ENCODE data around the gene INO80D. TPM values are rescaled to one million over a fixed set of nuclear protein-coding genes. Genes with fewer than 3 reads are reported as not detected.

Gene INO80D
- total RNA-seq, 1 experiment from 2014 or later = 14.4 TPM

DNA sequence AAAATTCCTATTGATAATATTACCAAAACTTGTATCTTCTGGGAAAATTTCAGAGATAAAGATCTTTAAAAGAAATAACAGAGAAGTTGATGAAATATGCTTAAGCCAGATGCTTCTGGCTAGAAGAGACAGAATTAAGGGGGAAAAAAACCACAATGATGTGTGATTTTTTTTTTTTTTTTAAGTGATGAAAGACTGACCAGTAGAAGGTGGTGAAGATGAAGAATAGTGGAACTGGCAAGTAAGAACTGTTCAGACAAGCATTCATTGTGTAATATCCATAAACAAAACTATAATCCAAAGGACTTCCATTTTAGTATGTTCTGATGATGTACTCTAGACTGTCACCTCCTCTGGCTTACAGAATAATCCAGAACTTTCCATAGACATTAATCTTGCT lies 89.8 kb downstream of the INO80D start:
- H3K79me2 ChIP-seq (ENCODE audit: insufficient read depth, low read length) = no peaks in the 10 kb centered on the region
- ATAC-seq (no peak), DNase-seq (ENCODE audit: low read depth, low spot score) (no peak)
- RAD21 ChIA-PET (ENCODE audit: low non-redundant PET in 1 of 2, low total read pairs in 2 of 2, uncharacterized antibody in 2 of 2, unreplicated experiment in 2 of 2) = no interaction called here
- intact Hi-C loops (cut with micrococcal nuclease) = no loop called here
- no peak overlapping the region for H3K9ac ChIP-seq (ENCODE audit: low read length)
- no TSS peak for BruUV-seq (replicated peaks)
- POLR2A ChIA-PET = no interaction called here
- H2AFZ ChIP-seq (ENCODE audit: low read depth, low read length, poor library complexity, severe bottlenecking) = no peak overlapping the region
- H3K9me3 ChIP-seq (ENCODE audit: control insufficient read depth in 1 of 2, insufficient read depth in 1 of 2, low read depth in 1 of 2, low read length in 2 of 2) = no peaks in the 10 kb centered on the region
- H3K36me3 ChIP-seq (ENCODE audit: control insufficient read depth in 1 of 2, insufficient read depth in 2 of 2, low read length in 2 of 2) = no peaks in the 10 kb centered on the region
- H3K4me1 ChIP-seq (ENCODE audit: control insufficient read depth in 1 of 2, insufficient read depth in 2 of 2, low read length in 2 of 2) = no peaks in the 10 kb centered on the region
- H3K27me3 ChIP-seq (ENCODE audit: insufficient read depth, low read length) = no peaks in the 10 kb centered on the region
- no peaks in the 10 kb centered on the region; the same call in 1 of the 2 replicates for H3K9me2 ChIP-seq (ENCODE audit: insufficient read depth)
- H4K20me1 ChIP-seq (ENCODE audit: insufficient read depth) = no peaks in the 10 kb centered on the region
- H3K27ac ChIP-seq (ENCODE audit: low read depth, low read length) = no peak overlapping the region
- no peak overlapping the region for H3K4me3 ChIP-seq (replicated peaks in 1 of 2; ENCODE audit: low read depth in 1 of 2, low read length in 2 of 2)
- TF ChIP-seq TCF7L2 (IDR thresholded peaks at IDR 0.05; ENCODE audit: borderline replicate concordance, extremely low read depth, insufficient read depth, insufficient read length) = no peak
- no peak for TF ChIP-seq ZFX (IDR thresholded peaks at IDR 0.05)
- TF ChIP-seq POLR2A (IDR thresholded peaks at IDR 0.05; ENCODE audit: borderline replicate concordance, extremely low read depth, insufficient read depth, insufficient read length) = no peak
- no peak overlapping the region for H3K4me2 ChIP-seq (ENCODE audit: low read length)
- CTCF ChIA-PET = no interaction called here

DNA sequence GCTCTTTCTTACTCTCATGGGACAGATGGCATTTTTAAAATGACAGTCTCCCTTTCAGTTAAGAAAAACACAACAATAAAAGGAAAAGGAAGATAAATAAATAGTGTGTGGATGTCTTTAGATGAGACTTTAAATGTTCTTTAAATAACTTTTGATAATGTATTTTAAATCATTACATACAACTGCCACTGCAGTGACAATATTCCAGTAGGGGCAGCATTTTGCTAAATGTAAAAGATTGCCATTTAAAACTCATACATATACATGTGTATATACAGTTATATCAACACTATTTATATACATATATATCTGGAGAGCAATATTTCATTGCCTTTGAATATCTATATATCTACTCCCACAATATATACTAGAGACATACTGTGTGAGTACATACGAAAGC lies 90.7 kb downstream of the INO80D start:
- no peaks in the 10 kb centered on the region for H4K20me1 ChIP-seq (ENCODE audit: insufficient read depth)
- H3K9me2 ChIP-seq (ENCODE audit: insufficient read depth) = no peaks in the 10 kb centered on the region; the same call in 1 of the 2 replicates
- ChIA-PET RAD21 (ENCODE audit: low non-redundant PET in 1 of 2, low total read pairs in 2 of 2, uncharacterized antibody in 2 of 2, unreplicated experiment in 2 of 2) (no interaction called here), POLR2A (no interaction called here), CTCF (no interaction called here)
- no peak overlapping the region for H3K9ac ChIP-seq (ENCODE audit: low read length)
- no peaks in the 10 kb centered on the region for H3K4me1 ChIP-seq (ENCODE audit: control insufficient read depth in 1 of 2, insufficient read depth in 2 of 2, low read length in 2 of 2)
- H3K79me2 ChIP-seq (ENCODE audit: insufficient read depth, low read length) = no peaks in the 10 kb centered on the region
- H2AFZ ChIP-seq (ENCODE audit: low read depth, low read length, poor library complexity, severe bottlenecking) = no peak overlapping the region
- H3K36me3 ChIP-seq (ENCODE audit: control insufficient read depth in 1 of 2, insufficient read depth in 2 of 2, low read length in 2 of 2) = no peaks in the 10 kb centered on the region
- H3K27me3 ChIP-seq (ENCODE audit: insufficient read depth, low read length) = no peaks in the 10 kb centered on the region
- no peak; the same call in 1 of the 2 replicates for ATAC-seq
- intact Hi-C loops (cut with micrococcal nuclease) = no loop called here
- TF ChIP-seq EZH2 (IDR thresholded peaks at IDR 0.05) (no peak), CTCF (IDR thresholded peaks at IDR 0.05 in 2 of 3, conservative IDR thresholded peaks at IDR 0.05 in 1 of 3; ENCODE audit: borderline replicate concordance in 1 of 3, insufficient read depth in 1 of 3, low read depth in 2 of 3, low read length in 2 of 3) (peak in 2 of 3 experiments; percentile 9 to 38; a peak in 2 of 6 replicates), ELF1 (IDR thresholded peaks at IDR 0.05; ENCODE audit: borderline replicate concordance, low read depth) (no peak)
- H3K4me3 ChIP-seq (replicated peaks in 1 of 2; ENCODE audit: low read depth in 1 of 2, low read length in 2 of 2) = no peak overlapping the region
- H3K27ac ChIP-seq (ENCODE audit: low read depth, low read length) = no peak overlapping the region
- DNase-seq (ENCODE audit: low read depth, low spot score) = no peak
- no peak overlapping the region for H3K4me2 ChIP-seq (ENCODE audit: low read length)
- H3K9me3 ChIP-seq (ENCODE audit: control insufficient read depth in 1 of 2, insufficient read depth in 1 of 2, low read depth in 1 of 2, low read length in 2 of 2) = no peaks in the 10 kb centered on the region
- BruUV-seq (replicated peaks) = no TSS peak

All from HCT116 (cell line).